OCI-LY7 (cell line): ENCODE results near the gene TBX6. TPM values are rescaled to one million over a fixed set of nuclear protein-coding genes. Genes with fewer than 3 reads are reported as not detected.

Experiments
- BruUV-seq: library from RNA; stranded (reverse); fragments of 400-500 nt; replicated peaks from 2 replicates; lab custom pipeline; 2021; lab: Mats Ljungman, UMichigan
- CTCF ChIA-PET: fragments of 300-600 bp; sonication (Branson Sonifier 250); formaldehyde crosslinking; loops from one replicate; lab custom pipeline; 2022; ENCODE audit warnings: antibody characterized with exemption; ENCODE audit not compliant: unreplicated experiment; lab: Charles Lee
- POLR2A ChIA-PET: fragments of 300-600 bp; sonication (Branson Sonifier 250); formaldehyde crosslinking; loops from one replicate; lab custom pipeline; 2022; ENCODE audit warnings: antibody characterized with exemption; lab: Charles Lee
- DNase-seq: peaks from one replicate; pipeline ENCODE4 v3.0.0-alpha.2; 2015; ENCODE audit warnings: low spot score
- H2AFZ ChIP-seq: fragments of 200-600 bp; sonication (generic), shearing (Covaris generic); 2 replicates; pipeline ENCODE4 v1.6.1; 2014; ENCODE audit warnings: mild to moderate bottlenecking, antibody characterized with exemption, low read length, moderate library complexity
- H3K27ac ChIP-seq: fragments of 200-600 bp; sonication (generic); 2 replicates; pipeline ENCODE4 v1.5.1; 2014; ENCODE audit warnings: mixed run types, low read depth, mild to moderate bottlenecking, moderate library complexity, low read length, inconsistent platforms; ENCODE audit not compliant: poor library complexity, severe bottlenecking
- H3K36me3 ChIP-seq: fragments of 200-600 bp; sonication (generic); 2 replicates; pipeline ENCODE4 v1.6.1; 2014; ENCODE audit warnings: mild to moderate bottlenecking, antibody characterized with exemption, low read length, moderate library complexity, mixed read lengths; ENCODE audit not compliant: insufficient read depth
- H3K4me1 ChIP-seq: fragments of 200-600 bp; sonication (generic); 2 replicates; pipeline ENCODE4 v1.5.1; 2014; ENCODE audit warnings: mild to moderate bottlenecking, low read length; ENCODE audit not compliant: insufficient read depth, poor library complexity, severe bottlenecking
- H3K4me2 ChIP-seq: fragments of 200-600 bp; sonication (generic); 2 replicates; pipeline ENCODE4 v1.6.1; 2014; ENCODE audit warnings: mild to moderate bottlenecking, low read length
- H3K4me3 ChIP-seq: fragments of 200-600 bp; sonication (generic); 2 replicates; pipeline ENCODE4 v1.5.1; 2014; ENCODE audit warnings: mild to moderate bottlenecking, low read depth, low read length; ENCODE audit not compliant: poor library complexity, severe bottlenecking
- H3K79me2 ChIP-seq: fragments of 200-600 bp; sonication (generic); 2 replicates; pipeline ENCODE4 v1.6.1; 2016; ENCODE audit warnings: low read depth, mild to moderate bottlenecking, low read length, moderate library complexity, mixed read lengths; ENCODE audit not compliant: insufficient read depth
- H3K9me2 ChIP-seq: fragments of 200-600 bp; sonication (generic); 2 replicates; pipeline ENCODE4 v1.6.1; 2016; ENCODE audit warnings: mild to moderate bottlenecking, low read length, mixed read lengths; ENCODE audit not compliant: insufficient read depth
- H3K9me3 ChIP-seq: fragments of 200-600 bp; sonication (generic); 2 replicates; pipeline ENCODE4 v1.6.1; 2014; ENCODE audit warnings: mild to moderate bottlenecking, mixed run types, low read length, mixed read lengths
- H4K20me1 ChIP-seq: fragments of 200-600 bp; sonication (generic); 2 replicates; pipeline ENCODE4 v1.6.1; 2014; ENCODE audit warnings: mild to moderate bottlenecking, antibody characterized with exemption, low read length, moderate library complexity, mixed read lengths; ENCODE audit not compliant: insufficient read depth
- EZH2phosphoT487 ChIP-seq: fragments of 200-600 bp; sonication (generic); IDR thresholded peaks from 2 replicates; pipeline ENCODE4 v1.6.1; 2018; ENCODE audit warnings: low read depth, borderline replicate concordance, mild to moderate bottlenecking, mixed run types, antibody characterized with exemption, low read length, moderate library complexity, mixed read lengths
- intact Hi-C: fragments of 100-400 bp; cut with micrococcal nuclease; formaldehyde crosslinking; loops from one replicate; pipeline ENCODE4 v1.10.0; 2022; ENCODE audit not compliant: unreplicated experiment
- total RNA-seq, 2 experiments: library from RNA; depleted of rRNA in 1 of 2; stranded (reverse); fragments of >200 nt in 1 of 2; shearing (Covaris generic) in 1 of 2; gene quantifications; 2 replicates each; pipeline ENCODE4 v1.2.3, GENCODE V29; 2014 to 2022
- TF ChIP-seq, protein P1 (sequence below): fragments of 200-600 bp; sonication (generic); conservative IDR thresholded peaks from 2 replicates; pipeline ENCODE4 v1.5.1; 2014; ENCODE audit warnings: mild to moderate bottlenecking, antibody characterized with exemption, low read length, moderate library complexity, mixed read lengths

The TBX6 gene
- total RNA-seq, 2 experiments from 2014 or later: 1.4 to 3.7 TPM

DNA sequence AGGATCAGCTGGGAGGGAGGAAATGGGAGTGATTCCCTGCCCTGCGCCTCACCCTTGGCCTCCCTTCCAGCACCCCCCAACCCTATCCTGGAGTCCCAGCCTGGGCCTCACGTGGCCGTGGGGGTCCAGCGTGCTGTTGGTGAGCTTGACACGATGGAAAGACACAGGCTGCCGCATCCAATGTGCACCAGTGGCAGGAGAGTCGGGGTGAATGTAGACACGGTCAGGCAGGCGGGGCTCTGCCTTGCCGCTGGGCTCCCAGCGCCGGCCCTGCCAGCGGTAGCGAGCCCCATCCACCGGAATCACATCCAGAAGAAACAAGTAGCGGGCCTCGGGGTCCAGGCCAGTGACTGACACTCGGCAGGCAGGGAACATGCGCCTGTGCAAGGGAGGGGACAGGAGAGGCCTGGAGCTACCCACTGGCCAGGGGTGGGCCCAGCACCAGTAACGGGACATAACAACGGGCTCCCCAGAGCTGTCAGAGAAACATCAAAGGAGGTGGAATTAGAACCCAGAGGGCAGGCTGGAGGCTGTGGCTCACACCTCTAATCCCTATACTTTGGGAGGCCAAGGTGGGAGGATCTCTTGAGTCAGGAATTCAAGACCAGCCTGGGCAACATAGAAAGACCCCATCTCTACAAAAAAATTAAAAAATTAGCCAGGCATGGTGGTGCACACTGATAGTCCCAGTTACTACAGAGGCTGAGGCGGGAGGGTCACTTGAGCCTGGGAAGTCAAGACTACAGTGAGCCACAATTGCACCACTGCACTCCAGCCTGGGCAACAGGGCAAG is 2.7 kb downstream of the TBX6 start:
- intact Hi-C loops: no loop called here
- POLR2A ChIA-PET: no interaction called here
- no TSS peak for BruUV-seq

DNA sequence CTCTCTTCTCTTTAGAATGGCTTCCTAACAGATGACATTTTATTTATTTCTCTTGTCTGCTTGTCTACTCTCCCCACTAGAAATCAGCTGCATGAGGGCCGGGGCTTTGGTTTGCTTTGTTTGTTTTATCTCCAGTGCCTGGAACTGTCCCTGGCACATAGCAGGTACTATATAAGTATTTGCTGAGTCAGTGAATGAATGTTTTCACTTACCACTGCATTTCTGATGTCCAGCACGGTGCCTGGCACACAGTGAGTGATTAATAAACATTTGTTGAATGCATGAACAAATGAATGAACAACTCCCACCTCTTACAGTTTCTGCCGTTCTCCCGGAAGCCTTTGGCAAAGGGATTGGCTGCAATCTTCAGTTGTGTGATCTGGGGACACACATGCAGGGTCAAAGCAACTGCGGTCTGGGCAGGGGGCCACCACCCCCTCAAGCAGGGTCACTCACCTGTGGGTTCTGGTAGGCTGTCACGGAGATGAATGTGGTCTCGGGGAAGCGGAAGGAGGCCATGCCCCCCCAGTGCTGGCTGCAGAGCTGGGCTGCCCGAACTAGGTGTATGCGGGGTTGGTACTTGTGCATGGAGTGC is 3.4 kb downstream of the TBX6 start:
- Histone ChIP-seq H4K20me1 (no peaks in the 10 kb centered on the region), H3K4me2 (no peak overlapping the region), H3K9me2 (no peaks in the 10 kb centered on the region), H3K4me1 (peaks cover 18% of the 10 kb centered on the region), H3K4me3 (no peak overlapping the region), H2AFZ (no peak overlapping the region), H3K79me2 (no peaks in the 10 kb centered on the region), H3K9me3 (no peaks in the 10 kb centered on the region), H3K27ac (no peak overlapping the region), H3K36me3 (peaks cover 40% of the 10 kb centered on the region)
- TF ChIP-seq, protein P1, sequence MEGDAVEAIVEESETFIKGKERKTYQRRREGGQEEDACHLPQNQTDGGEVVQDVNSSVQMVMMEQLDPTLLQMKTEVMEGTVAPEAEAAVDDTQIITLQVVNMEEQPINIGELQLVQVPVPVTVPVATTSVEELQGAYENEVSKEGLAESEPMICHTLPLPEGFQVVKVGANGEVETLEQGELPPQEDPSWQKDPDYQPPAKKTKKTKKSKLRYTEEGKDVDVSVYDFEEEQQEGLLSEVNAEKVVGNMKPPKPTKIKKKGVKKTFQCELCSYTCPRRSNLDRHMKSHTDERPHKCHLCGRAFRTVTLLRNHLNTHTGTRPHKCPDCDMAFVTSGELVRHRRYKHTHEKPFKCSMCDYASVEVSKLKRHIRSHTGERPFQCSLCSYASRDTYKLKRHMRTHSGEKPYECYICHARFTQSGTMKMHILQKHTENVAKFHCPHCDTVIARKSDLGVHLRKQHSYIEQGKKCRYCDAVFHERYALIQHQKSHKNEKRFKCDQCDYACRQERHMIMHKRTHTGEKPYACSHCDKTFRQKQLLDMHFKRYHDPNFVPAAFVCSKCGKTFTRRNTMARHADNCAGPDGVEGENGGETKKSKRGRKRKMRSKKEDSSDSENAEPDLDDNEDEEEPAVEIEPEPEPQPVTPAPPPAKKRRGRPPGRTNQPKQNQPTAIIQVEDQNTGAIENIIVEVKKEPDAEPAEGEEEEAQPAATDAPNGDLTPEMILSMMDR: no peak
- no peak for TF ChIP-seq EZH2phosphoT487
- no peak for DNase-seq
- CTCF ChIA-PET: no interaction called here
- POLR2A ChIA-PET: no interaction called here
- no TSS peak for BruUV-seq
- intact Hi-C loops: no loop called here

More for the DNA sequence above, 2.7 kb downstream of the TBX6 start:
- no peak overlapping the region for H3K4me2 ChIP-seq
- H3K4me3 ChIP-seq: no peak overlapping the region
- CTCF ChIA-PET: no interaction called here
- no peaks in the 10 kb centered on the region for H4K20me1 ChIP-seq
- no peaks in the 10 kb centered on the region for H3K9me3 ChIP-seq
- no peak for DNase-seq
- H3K36me3 ChIP-seq: peaks cover 33% of the 10 kb centered on the region
- no peaks in the 10 kb centered on the region for H3K9me2 ChIP-seq
- no peak overlapping the region for H3K27ac ChIP-seq
- no peaks in the 10 kb centered on the region for H3K79me2 ChIP-seq
- TF ChIP-seq EZH2phosphoT487: no peak
- TF ChIP-seq, protein P1: no peak
- H3K4me1 ChIP-seq: peaks cover 19% of the 10 kb centered on the region
- H2AFZ ChIP-seq: no peak overlapping the region
